CD4-positive, alpha-beta T cell (primary cell): ENCODE data around the gene GPR143. TPM values are rescaled to one million over a fixed set of nuclear protein-coding genes. Genes with fewer than 3 reads are reported as not detected.

Source experiments
- ATAC-seq: fragments of 200-7000 bp; cut with Tn5 transposase; one replicate; pipeline ENCODE4 v1.10.0; 2022; ENCODE audit warnings: mild to moderate bottlenecking; ENCODE audit not compliant: poor library complexity
- CTCF ChIA-PET: fragments of 350-600 bp; sonication (Branson Sonifier 250); formaldehyde crosslinking; loops from one replicate; lab custom pipeline; 2021; ENCODE audit warnings: antibody characterized with exemption, inconsistent platforms; lab: Charles Lee
- POLR2A ChIA-PET: fragments of 350-600 bp; sonication (Branson Sonifier 250); formaldehyde crosslinking; loops from one replicate; lab custom pipeline; 2021; ENCODE audit warnings: antibody characterized with exemption, inconsistent platforms; lab: Charles Lee
- DNase-seq, 14 experiments: peaks; one replicate each; pipeline ENCODE4 v3.0.0-alpha.2; 2013 to 2020; ENCODE audit warnings: mixed read lengths in 2 of 14
- H3K27ac ChIP-seq, 2 donors: one replicate each; pipeline versions ENCODE4 v1.5.1 to v1.7.0; 2013; ENCODE audit warnings: low read length in 2 of 2, low read depth in 1 of 2, mild to moderate bottlenecking in 1 of 2
- H3K27me3 ChIP-seq, 2 experiments: 1 replicate in 1 of 2; 2 replicates in 1 of 2; pipeline versions ENCODE4 v1.6.1 to v1.7.0; 2013; ENCODE audit warnings: low read length in 2 of 2, control low read depth in 1 of 2, mild to moderate bottlenecking in 1 of 2, moderate library complexity in 1 of 2; ENCODE audit not compliant: insufficient read depth in 2 of 2, control insufficient read depth in 1 of 2
- H3K36me3 ChIP-seq: one replicate; pipeline ENCODE4 v1.6.1; 2013; ENCODE audit warnings: low read length, control low read depth; ENCODE audit not compliant: insufficient read depth
- H3K4me1 ChIP-seq: one replicate; pipeline ENCODE4 v1.6.1; 2013; ENCODE audit warnings: low read length, control low read depth; ENCODE audit not compliant: insufficient read depth
- H3K4me3 ChIP-seq: one replicate; pipeline ENCODE4 v1.5.1; 2013; ENCODE audit warnings: mild to moderate bottlenecking, low read length, moderate library complexity
- H3K9me3 ChIP-seq, 2 experiments: 1 replicate in 1 of 2; 2 replicates in 1 of 2; pipeline versions ENCODE4 v1.6.1 to v1.7.0; 2013; ENCODE audit warnings: low read length in 2 of 2, mild to moderate bottlenecking in 2 of 2, control low read depth in 1 of 2, moderate library complexity in 1 of 2; ENCODE audit not compliant: control insufficient read depth in 1 of 2, insufficient read depth in 1 of 2
- H3K27ac Mint-ChIP-seq: one replicate; pipeline ENCODE4 v1.8.0; 2020; ENCODE audit warnings: mixed read lengths
- H3K27me3 Mint-ChIP-seq: one replicate; pipeline ENCODE4 v1.8.0; 2021; ENCODE audit warnings: mixed read lengths
- H3K36me3 Mint-ChIP-seq: one replicate; pipeline ENCODE4 v1.8.0; 2021; ENCODE audit warnings: low read depth, mixed read lengths
- H3K4me1 Mint-ChIP-seq: one replicate; pipeline ENCODE4 v1.8.0; 2021; ENCODE audit warnings: low read depth, mixed read lengths
- H3K4me3 Mint-ChIP-seq: one replicate; pipeline ENCODE4 v1.8.0; 2020; ENCODE audit warnings: mild to moderate bottlenecking, mixed read lengths
- H3K9me3 Mint-ChIP-seq: one replicate; pipeline ENCODE4 v1.8.0; 2020; ENCODE audit warnings: mixed read lengths
- CTCF ChIP-seq: fragments of 200-600 bp; IDR thresholded peaks from one replicate; pipeline ENCODE4 v1.8.0; 2022; ENCODE audit warnings: antibody characterized with exemption, mild to moderate bottlenecking
- intact Hi-C, 2 experiments: fragments of 100-400 bp; cut with DNase I in 1 of 2; cut with micrococcal nuclease in 1 of 2; formaldehyde crosslinking; loops; one replicate each; pipeline versions ENCODE4 v1.15.1 to v1.9.0; 2023 to 2025; cut with DNase I, micrococcal nuclease
- total RNA-seq, 174 experiments: library from RNA in 2 of 174; stranded (reverse) in 2 of 174; gene quantifications; one replicate each; pipeline ENCODE4 v1.2.3 and lab custom pipeline; 2021 to 2026

The GPR143 gene
- total RNA-seq, 2 experiments from 2014 or later, result not detected

GRCh38 chrX:9797384-9798360 is 32.0 kb upstream of the GPR143 start:
- Mint-ChIP-seq H3K9me3 (peaks cover 4% of the 10 kb centered on the region), H3K27me3 (peaks cover 3% of the 10 kb centered on the region), H3K4me1 (no peaks in the 10 kb centered on the region), H3K36me3 (no peaks in the 10 kb centered on the region), H3K4me3 (no peak overlapping the region), H3K27ac (no peak overlapping the region)
- ATAC-seq, result no peak
- CTCF ChIA-PET, result no interaction called here
- peaks cover 0 to 9% of the 10 kb centered on the region in 2 experiments for H3K9me3 ChIP-seq
- POLR2A ChIA-PET, result no interaction called here
- no peaks in the 10 kb centered on the region for H3K4me1 ChIP-seq
- DNase-seq, result no peak
- H3K4me3 ChIP-seq, result no peak overlapping the region
- H3K27me3 ChIP-seq, result peaks cover 0 to 3% of the 10 kb centered on the region in 2 experiments
- no peak for TF ChIP-seq CTCF
- H3K36me3 ChIP-seq, result no peaks in the 10 kb centered on the region
- intact Hi-C loops, result no loop called here
- H3K27ac ChIP-seq, result no peak overlapping the region

- Histone ChIP-seq H3K4me3 (no peak overlapping the region), H3K4me1 (no peaks in the 10 kb centered on the region), H3K9me3 (peaks cover 0 to 4% of the 10 kb centered on the region in 2 experiments), H3K27me3 (peaks cover 0 to 3% of the 10 kb centered on the region in 2 experiments), H3K27ac (no peak overlapping the region), H3K36me3 (no peaks in the 10 kb centered on the region)
- H3K27ac Mint-ChIP-seq, result no peak overlapping the region
- H3K4me1 Mint-ChIP-seq, result no peaks in the 10 kb centered on the region
- no peak for TF ChIP-seq CTCF
- H3K4me3 Mint-ChIP-seq, result no peak overlapping the region
- DNase-seq (no peak), ATAC-seq (no peak)
- H3K36me3 Mint-ChIP-seq, result no peaks in the 10 kb centered on the region
- H3K9me3 Mint-ChIP-seq, result peaks cover 4% of the 10 kb centered on the region
- peaks cover 3% of the 10 kb centered on the region for H3K27me3 Mint-ChIP-seq
- ChIA-PET POLR2A (no interaction called here), CTCF (no interaction called here)
- intact Hi-C loops, result no loop called here
These were observed 28.8 kb upstream of the GPR143 start for GRCh38 chrX:9794495-9794894.

GRCh38 chrX:9790866-9791265 is 25.2 kb upstream of the GPR143 start:
- Histone ChIP-seq H3K36me3 (no peaks in the 10 kb centered on the region), H3K4me1 (no peaks in the 10 kb centered on the region), H3K4me3 (no peak overlapping the region), H3K27ac (no peak overlapping the region), H3K27me3 (peaks cover 15 to 19% of the 10 kb centered on the region in 2 experiments), H3K9me3 (peaks cover 0 to 4% of the 10 kb centered on the region in 2 experiments)
- Mint-ChIP-seq H3K27me3 (peaks cover 18% of the 10 kb centered on the region), H3K36me3 (no peaks in the 10 kb centered on the region), H3K27ac (no peak overlapping the region), H3K4me1 (no peaks in the 10 kb centered on the region), H3K4me3 (no peak overlapping the region), H3K9me3 (peaks cover 4% of the 10 kb centered on the region)
- no peak for TF ChIP-seq CTCF
- ChIA-PET POLR2A (interaction anchor here (0.7 kb wide), 1 partner anchor 10 kb away, joined by 3 read pairs; no protein-coding TSS in a partner anchor), CTCF (no interaction called here)
- intact Hi-C loops, result no loop called here
- DNase-seq (no peak), ATAC-seq (no peak)
